ENCODE measurements around the gene GALNT14. TPM values are rescaled to one million over a fixed set of nuclear protein-coding genes. Genes with fewer than 3 reads are reported as not detected.

The GALNT14 gene
- total and polyA plus RNA-seq, 10 donors: 2.7 to 18.5 (median 4.5) TPM

GRCh38 chr2:31049916-31050588 is 88.2 kb downstream of the GALNT14 start:
- 59 to 73% (median 67%) methylated on average over 14 of the region's 14 CpGs for WGBS, 5 donors
- intact Hi-C loops (cut with DNase I; ENCODE audit: low total_unique reads): no loop called here
- H3K9me3 ChIP-seq: no peaks in the 10 kb centered on the region
- no peaks in the 10 kb centered on the region for H3K27me3 ChIP-seq (replicated peaks in 1 of 7)
- no peaks in the 10 kb centered on the region for H3K36me3 ChIP-seq
- H3K4me1 ChIP-seq: peaks cover 0 to 18% (median 4%) of the 10 kb centered on the region in 6 donors
- peak overlapping the region in 1 of 8 donors; percentile 77 for H3K27ac ChIP-seq
- no peak for DNase-seq
- no peak overlapping the region for H3K4me3 ChIP-seq
- TF ChIP-seq POLR2A (IDR thresholded peaks at IDR 0.05) (no peak), POLR2AphosphoS5 (IDR thresholded peaks at IDR 0.05) (no peak), CTCF (IDR thresholded peaks at IDR 0.05 in 8 of 11, conservative IDR thresholded peaks at IDR 0.05 in 3 of 11) (no peak)

- Histone ChIP-seq H3K4me1 (peaks cover 0 to 18% (median 4%) of the 10 kb centered on the region in 6 donors), H3K4me3 (no peak overlapping the region), H3K27ac (peak overlapping the region in 1 of 8 donors; percentile 77), H3K36me3 (no peaks in the 10 kb centered on the region), H3K9me3 (no peaks in the 10 kb centered on the region), H3K27me3 (replicated peaks in 1 of 7) (no peaks in the 10 kb centered on the region)
- DNase-seq: no peak
- TF ChIP-seq CTCF (IDR thresholded peaks at IDR 0.05 in 8 of 11, conservative IDR thresholded peaks at IDR 0.05 in 3 of 11): no peak
- TF ChIP-seq POLR2AphosphoS5 (IDR thresholded peaks at IDR 0.05): no peak
- TF ChIP-seq POLR2A (IDR thresholded peaks at IDR 0.05): no peak
- intact Hi-C loops (cut with DNase I; ENCODE audit: low total_unique reads): no loop called here
- 78 to 96% (median 88%) methylated on average over 3 of the region's 3 CpGs for WGBS, 5 donors
Measured at GRCh38 chr2:31049264-31049663, 89.0 kb downstream of the GALNT14 start.

GRCh38 chr2:31047599-31047998 is 90.6 kb downstream of the GALNT14 start:
- Histone ChIP-seq H3K36me3 (no peaks in the 10 kb centered on the region), H3K9me3 (no peaks in the 10 kb centered on the region), H3K27me3 (replicated peaks in 1 of 7) (no peaks in the 10 kb centered on the region), H3K27ac (no peak overlapping the region), H3K4me1 (peaks cover 0 to 18% (median 4%) of the 10 kb centered on the region in 6 donors), H3K4me3 (no peak overlapping the region)
- TF ChIP-seq POLR2AphosphoS5 (IDR thresholded peaks at IDR 0.05) (no peak), CTCF (IDR thresholded peaks at IDR 0.05 in 8 of 11, conservative IDR thresholded peaks at IDR 0.05 in 3 of 11) (no peak), POLR2A (IDR thresholded peaks at IDR 0.05) (no peak)
- no peak for DNase-seq
- intact Hi-C loops (cut with DNase I; ENCODE audit: low total_unique reads): no loop called here
- WGBS, 5 donors: 61 to 79% (median 75%) methylated on average over 5 of the region's 5 CpGs

- intact Hi-C loops (cut with DNase I; ENCODE audit: low total_unique reads): no loop called here
- H3K27ac ChIP-seq: no peak overlapping the region
- TF ChIP-seq POLR2A (IDR thresholded peaks at IDR 0.05) (no peak), CTCF (IDR thresholded peaks at IDR 0.05 in 8 of 11, conservative IDR thresholded peaks at IDR 0.05 in 3 of 11) (no peak), POLR2AphosphoS5 (IDR thresholded peaks at IDR 0.05) (no peak)
- H3K4me3 ChIP-seq: no peak overlapping the region
- H3K27me3 ChIP-seq (replicated peaks in 1 of 7): no peaks in the 10 kb centered on the region
- H3K4me1 ChIP-seq: no peaks in the 10 kb centered on the region
- no peak for DNase-seq
- 84 to 88% (median 85%) methylated on average over 4 of the region's 4 CpGs for WGBS, 5 donors
- peaks cover 5 to 47% (median 32%) of the 10 kb centered on the region in 8 donors for H3K9me3 ChIP-seq
- no peaks in the 10 kb centered on the region for H3K36me3 ChIP-seq
Measured at GRCh38 chr2:31038385-31038784, 99.9 kb downstream of the GALNT14 start.
